GM23338 (cell line): ENCODE measurements around the gene ORAI1.

Source experiments
- EZH2 ChIP-seq: fragments of 200-600 bp; sonication (generic); IDR thresholded peaks from one replicate; pipeline ENCODE4 v1.8.0; 2017; ENCODE audit warnings: antibody characterized with exemption, mild to moderate bottlenecking, low read depth; ENCODE audit not compliant: unreplicated experiment
- EZH2phosphoT487 ChIP-seq: fragments of 200-600 bp; sonication (generic); IDR thresholded peaks from one replicate; pipeline ENCODE4 v1.8.1; 2018; ENCODE audit warnings: antibody characterized with exemption; ENCODE audit not compliant: unreplicated experiment
- JUNB ChIP-seq: IDR thresholded peaks from one replicate; pipeline ENCODE4 v1.6.1; 2016; ENCODE audit warnings: antibody characterized with exemption; ENCODE audit not compliant: unreplicated experiment
- POLR2AphosphoS5 ChIP-seq: IDR thresholded peaks from 2 replicates; pipeline ENCODE4 v1.6.1; 2016; ENCODE audit warnings: antibody characterized with exemption, low read depth
- TF ChIP-seq, protein P1 (sequence below), 2 experiments: fragments of 200-600 bp in 1 of 2; sonication (generic) in 1 of 2; conservative IDR thresholded peaks; 2 replicates each; pipeline versions ENCODE4 v1.5.1 to v1.6.1; 2016 to 2017; ENCODE audit warnings: antibody characterized with exemption in 2 of 2, low read depth in 2 of 2, mild to moderate bottlenecking in 2 of 2, moderate library complexity in 1 of 2

DNA sequence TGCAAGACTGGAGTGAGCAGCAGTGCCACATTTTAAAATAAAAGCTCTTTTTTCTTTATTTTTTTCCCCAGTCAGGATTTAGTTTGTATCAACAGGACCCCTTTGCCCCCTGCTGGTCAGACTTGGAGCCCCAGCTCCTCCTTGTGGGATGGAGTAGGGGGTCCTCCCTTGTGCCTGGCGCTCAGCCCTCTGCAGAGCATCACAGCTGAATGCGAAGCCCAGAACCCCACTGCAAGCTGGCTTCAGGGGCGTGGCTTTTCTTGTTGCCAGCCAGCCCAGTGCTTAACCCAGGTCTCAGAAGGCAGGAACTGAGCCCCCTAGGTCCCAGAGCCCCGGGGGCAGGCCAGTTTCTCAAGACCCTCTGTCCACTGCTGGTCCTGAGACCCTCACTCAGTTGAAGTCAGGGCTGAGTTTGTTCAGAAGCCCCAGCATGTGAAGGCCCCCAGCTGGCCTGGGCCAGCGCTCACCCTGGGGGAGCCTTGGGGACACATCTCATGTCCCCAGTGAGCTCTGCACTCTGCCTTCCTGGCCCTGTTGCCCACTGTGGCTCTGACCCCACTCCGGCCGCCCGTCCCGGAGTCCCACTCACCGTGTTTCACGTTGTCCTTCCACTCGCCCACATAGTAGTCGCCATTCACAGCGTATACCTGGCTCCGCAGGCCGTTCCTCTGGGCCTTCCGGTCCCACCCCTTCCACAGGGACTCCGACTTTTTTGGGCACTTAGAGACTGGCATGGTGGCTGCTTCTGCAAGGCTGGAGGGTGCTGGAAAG is 42.6 kb downstream of the ORAI1 start:
- TF ChIP-seq POLR2AphosphoS5 (no peak), EZH2phosphoT487 (no peak), JUNB (no peak), EZH2 (no peak)
- TF ChIP-seq, protein P1, sequence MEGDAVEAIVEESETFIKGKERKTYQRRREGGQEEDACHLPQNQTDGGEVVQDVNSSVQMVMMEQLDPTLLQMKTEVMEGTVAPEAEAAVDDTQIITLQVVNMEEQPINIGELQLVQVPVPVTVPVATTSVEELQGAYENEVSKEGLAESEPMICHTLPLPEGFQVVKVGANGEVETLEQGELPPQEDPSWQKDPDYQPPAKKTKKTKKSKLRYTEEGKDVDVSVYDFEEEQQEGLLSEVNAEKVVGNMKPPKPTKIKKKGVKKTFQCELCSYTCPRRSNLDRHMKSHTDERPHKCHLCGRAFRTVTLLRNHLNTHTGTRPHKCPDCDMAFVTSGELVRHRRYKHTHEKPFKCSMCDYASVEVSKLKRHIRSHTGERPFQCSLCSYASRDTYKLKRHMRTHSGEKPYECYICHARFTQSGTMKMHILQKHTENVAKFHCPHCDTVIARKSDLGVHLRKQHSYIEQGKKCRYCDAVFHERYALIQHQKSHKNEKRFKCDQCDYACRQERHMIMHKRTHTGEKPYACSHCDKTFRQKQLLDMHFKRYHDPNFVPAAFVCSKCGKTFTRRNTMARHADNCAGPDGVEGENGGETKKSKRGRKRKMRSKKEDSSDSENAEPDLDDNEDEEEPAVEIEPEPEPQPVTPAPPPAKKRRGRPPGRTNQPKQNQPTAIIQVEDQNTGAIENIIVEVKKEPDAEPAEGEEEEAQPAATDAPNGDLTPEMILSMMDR (conservative IDR thresholded peaks at IDR 0.05; ENCODE audit: low read depth in 2 of 2): peak; percentile 70 to 72
